Measurements from ENCODE around the gene SPAG16. TPM values are rescaled to one million over a fixed set of nuclear protein-coding genes. Genes with fewer than 3 reads are reported as not detected.

The SPAG16 gene
- polyA plus RNA-seq, 3 donors from 2014 or later = 9.7 to 18.6 (median 11.5) TPM

DNA sequence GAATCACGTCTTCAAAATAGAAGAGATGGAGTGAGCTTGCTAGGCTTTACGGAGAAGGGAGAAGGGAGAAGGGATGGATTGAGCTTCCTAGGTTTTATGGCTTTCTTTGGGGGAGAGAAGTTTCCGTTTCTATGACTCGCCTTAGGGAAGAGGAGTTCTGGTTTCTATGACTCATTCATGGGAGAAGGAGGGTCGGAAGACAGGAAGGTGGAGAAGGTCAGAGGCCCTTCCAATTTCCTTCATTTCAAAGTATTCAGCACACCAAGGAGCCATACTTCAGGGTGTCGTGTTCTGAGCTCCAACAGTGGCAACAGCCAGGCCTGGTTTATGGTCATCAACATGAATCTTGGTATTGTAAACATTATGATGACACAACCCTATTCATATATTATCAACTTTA is 841.9 kb downstream of the SPAG16 start:
- Mint-ChIP-seq H3K9me3 (peaks cover 0 to 31% (median 5%) of the 10 kb centered on the region in 6 donors), H3K27me3 (ENCODE audit: low read depth in 3 of 3) (no peaks in the 10 kb centered on the region), H3K4me3 (no peak overlapping the region), H3K27ac (no peak overlapping the region), H3K4me1 (no peaks in the 10 kb centered on the region), H3K36me3 (no peaks in the 10 kb centered on the region)
- DNase-seq = no peak

DNA sequence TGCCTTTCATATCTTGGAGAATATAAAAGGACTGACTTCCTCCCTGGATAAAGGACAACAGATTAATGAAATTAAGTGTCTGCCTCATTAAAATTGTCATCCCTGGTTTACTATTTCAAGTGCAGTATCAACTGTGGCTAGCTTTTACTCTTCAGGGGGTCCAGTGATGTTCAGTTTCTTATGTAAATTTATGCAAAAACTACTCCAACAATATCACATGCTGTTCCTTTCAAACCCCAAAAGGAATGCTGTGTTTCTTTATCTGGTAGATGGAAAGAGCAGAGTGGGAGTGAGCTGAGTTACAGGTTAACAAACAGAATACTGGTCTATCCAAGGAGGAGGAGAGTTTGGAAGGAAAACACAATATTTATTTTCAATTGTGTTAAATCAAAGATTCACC is 842.9 kb downstream of the SPAG16 start:
- no peaks in the 10 kb centered on the region for H3K36me3 Mint-ChIP-seq
- H3K9me3 Mint-ChIP-seq = peaks cover 0 to 31% (median 5%) of the 10 kb centered on the region in 6 donors
- H3K4me1 Mint-ChIP-seq = no peaks in the 10 kb centered on the region
- no peak for DNase-seq
- no peak overlapping the region for H3K4me3 Mint-ChIP-seq
- H3K27me3 Mint-ChIP-seq (ENCODE audit: low read depth in 3 of 3) = no peaks in the 10 kb centered on the region
- H3K27ac Mint-ChIP-seq = no peak overlapping the region

DNA sequence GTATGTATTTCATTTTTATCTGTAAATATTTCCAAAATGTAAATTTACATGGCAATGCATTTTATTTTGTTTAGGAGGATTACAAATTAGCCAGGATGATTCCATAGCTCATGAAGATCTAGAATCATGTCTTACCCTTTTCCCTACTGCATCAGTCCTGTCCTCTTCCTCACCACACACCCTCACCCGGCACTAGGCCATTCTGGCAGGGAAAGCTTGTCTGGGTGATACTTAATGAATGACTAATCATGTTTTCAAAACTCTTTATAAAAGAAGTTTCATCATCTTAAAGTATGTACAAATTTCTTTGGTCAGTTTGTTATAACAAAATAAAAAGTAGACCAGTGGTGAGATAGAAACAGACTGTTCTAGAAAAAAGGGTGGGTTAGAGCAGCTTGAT is 843.3 kb downstream of the SPAG16 start:
- no peaks in the 10 kb centered on the region for H3K4me1 Mint-ChIP-seq
- H3K36me3 Mint-ChIP-seq = peaks cover 0 to 3% (median 0%) of the 10 kb centered on the region in 3 donors
- peaks cover 0 to 35% (median 6%) of the 10 kb centered on the region in 6 donors for H3K9me3 Mint-ChIP-seq
- DNase-seq = no peak
- no peak overlapping the region for H3K27ac Mint-ChIP-seq
- H3K4me3 Mint-ChIP-seq = no peak overlapping the region
- no peaks in the 10 kb centered on the region for H3K27me3 Mint-ChIP-seq (ENCODE audit: low read depth in 3 of 3)

DNA sequence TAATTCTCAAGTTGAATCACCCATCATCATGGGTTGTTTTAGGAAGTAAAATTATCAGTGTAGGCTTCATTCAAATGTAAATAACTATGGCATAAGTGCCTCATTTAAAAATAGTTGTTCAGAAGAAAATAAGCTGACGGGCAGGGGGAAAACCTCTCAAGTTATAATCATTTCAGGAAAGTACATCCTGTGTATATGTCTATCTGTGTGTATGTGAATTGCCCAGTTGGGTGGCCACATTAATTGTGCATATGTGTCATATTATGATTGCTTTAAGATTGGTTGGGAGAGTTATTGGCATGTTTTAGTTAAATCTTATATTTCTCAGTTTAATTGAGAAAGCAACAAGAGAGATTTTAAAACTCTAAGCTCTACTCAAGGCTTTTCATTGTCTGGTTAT is 843.8 kb downstream of the SPAG16 start:
- Mint-ChIP-seq H3K27me3 (ENCODE audit: low read depth in 3 of 3) (no peaks in the 10 kb centered on the region), H3K9me3 (peaks cover 0 to 36% (median 6%) of the 10 kb centered on the region in 6 donors), H3K4me1 (no peaks in the 10 kb centered on the region), H3K36me3 (peaks cover 0 to 3% (median 0%) of the 10 kb centered on the region in 3 donors), H3K27ac (no peak overlapping the region), H3K4me3 (no peak overlapping the region)
- DNase-seq = no peak

DNA sequence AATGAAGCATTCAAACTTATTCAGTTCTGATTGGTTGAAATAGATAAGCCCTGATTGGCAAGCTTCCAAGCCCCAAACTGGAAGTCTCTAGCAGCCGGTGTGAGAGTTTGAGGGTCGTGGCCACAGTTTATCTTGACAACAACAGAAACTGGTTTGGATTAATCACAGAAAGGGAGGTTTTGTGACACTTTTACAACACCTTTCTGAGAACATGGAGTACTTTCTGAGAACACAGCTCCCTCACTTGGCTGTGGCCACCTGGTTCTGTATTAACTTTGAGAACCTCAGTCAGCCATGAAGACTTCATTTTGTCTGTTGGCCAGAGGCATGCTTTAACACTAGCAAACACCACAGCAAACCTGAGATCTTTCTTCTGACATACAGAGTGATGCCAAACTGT is 845.9 kb downstream of the SPAG16 start:
- Mint-ChIP-seq H3K4me3 (no peak overlapping the region), H3K27me3 (ENCODE audit: low read depth in 3 of 3) (no peaks in the 10 kb centered on the region), H3K27ac (no peak overlapping the region), H3K4me1 (no peaks in the 10 kb centered on the region), H3K9me3 (peaks cover 0 to 36% (median 5%) of the 10 kb centered on the region in 6 donors), H3K36me3 (peaks cover 0 to 3% (median 0%) of the 10 kb centered on the region in 3 donors)
- no peak for DNase-seq

DNA sequence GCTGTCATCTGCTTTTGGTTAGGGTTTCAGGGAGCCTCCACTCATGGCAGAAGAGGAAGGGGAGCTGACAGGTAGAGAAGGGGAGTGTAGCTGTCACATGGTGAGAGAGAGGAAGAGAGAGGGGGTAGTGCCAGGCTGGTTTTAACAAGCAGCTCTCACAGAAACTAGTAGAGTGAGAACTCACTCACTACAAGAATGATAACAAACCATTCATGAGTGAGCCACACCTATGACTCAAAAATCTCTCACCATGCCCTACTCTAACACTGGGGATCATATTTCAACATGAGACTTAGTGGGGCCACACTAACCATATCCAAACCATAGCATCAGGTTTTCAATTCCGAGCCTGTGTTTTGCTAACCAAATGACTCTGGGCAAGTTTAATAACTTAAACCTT is 851.7 kb downstream of the SPAG16 start:
- H3K9me3 Mint-ChIP-seq = peaks cover 0 to 5% (median 3%) of the 10 kb centered on the region in 6 donors
- no peaks in the 10 kb centered on the region for H3K4me1 Mint-ChIP-seq
- H3K27me3 Mint-ChIP-seq (ENCODE audit: low read depth in 3 of 3) = no peaks in the 10 kb centered on the region
- DNase-seq = no peak
- no peak overlapping the region for H3K27ac Mint-ChIP-seq
- no peak overlapping the region for H3K4me3 Mint-ChIP-seq
- H3K36me3 Mint-ChIP-seq = peaks cover 0 to 3% (median 0%) of the 10 kb centered on the region in 3 donors

DNA sequence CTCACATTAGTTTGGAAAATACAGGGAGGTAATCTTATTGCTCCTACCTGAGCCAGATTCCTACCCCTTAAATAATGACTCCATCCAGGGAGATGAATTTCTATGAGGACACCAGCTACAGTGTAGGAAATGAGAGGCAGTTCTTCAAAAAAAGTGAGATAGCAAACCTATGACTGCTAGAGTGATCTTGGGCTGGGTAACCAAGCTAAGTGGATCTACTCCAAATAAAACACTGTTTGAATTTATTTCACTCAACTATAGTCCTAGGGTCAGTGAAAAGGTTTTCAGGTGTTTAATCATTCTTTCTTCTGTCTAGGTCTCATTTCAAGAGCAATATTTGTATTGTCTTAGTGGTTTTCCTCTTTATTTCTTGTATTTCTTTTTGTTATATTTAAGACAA is 854.5 kb downstream of the SPAG16 start:
- Mint-ChIP-seq H3K36me3 (no peaks in the 10 kb centered on the region), H3K27me3 (ENCODE audit: low read depth in 3 of 3) (no peaks in the 10 kb centered on the region), H3K4me1 (no peaks in the 10 kb centered on the region), H3K9me3 (peaks cover 0 to 6% (median 3%) of the 10 kb centered on the region in 6 donors), H3K4me3 (no peak overlapping the region), H3K27ac (no peak overlapping the region)
- DNase-seq = no peak

DNA sequence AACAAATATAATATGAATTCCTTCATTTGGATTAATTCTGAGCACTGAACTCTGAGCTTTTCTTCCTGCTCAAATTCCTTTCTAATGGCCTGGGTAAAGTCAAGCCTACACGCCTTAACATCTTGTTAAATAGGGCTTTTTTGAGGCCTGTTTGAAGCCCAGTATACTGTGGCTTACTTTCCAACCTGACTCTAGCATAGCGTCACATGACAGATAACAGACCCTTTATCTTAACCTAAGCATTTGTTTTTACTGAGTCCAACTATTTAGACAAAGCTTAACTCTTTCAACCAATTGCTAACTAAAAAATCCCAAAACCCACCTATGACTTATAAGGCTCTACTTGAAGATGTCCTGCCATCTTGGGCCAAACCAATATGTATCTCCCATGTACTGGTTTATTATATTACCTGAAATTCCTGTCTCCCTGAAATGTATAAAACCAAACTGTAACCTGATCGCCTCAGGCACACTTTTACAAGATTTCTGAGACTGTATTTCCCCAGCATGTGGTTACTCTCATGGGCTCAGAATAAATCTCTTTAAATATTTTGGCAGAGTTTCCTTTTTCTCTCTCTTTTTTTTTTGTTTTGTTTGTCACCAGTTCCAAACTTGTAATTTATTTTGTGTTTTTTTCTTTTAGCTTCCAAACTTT is 855.5 kb downstream of the SPAG16 start:
- no peak for DNase-seq
- no peak overlapping the region for H3K4me3 Mint-ChIP-seq
- peaks cover 0 to 6% (median 3%) of the 10 kb centered on the region in 6 donors for H3K9me3 Mint-ChIP-seq
- no peaks in the 10 kb centered on the region for H3K36me3 Mint-ChIP-seq
- no peaks in the 10 kb centered on the region for H3K4me1 Mint-ChIP-seq
- H3K27me3 Mint-ChIP-seq (ENCODE audit: low read depth in 3 of 3) = no peaks in the 10 kb centered on the region
- no peak overlapping the region for H3K27ac Mint-ChIP-seq

DNA sequence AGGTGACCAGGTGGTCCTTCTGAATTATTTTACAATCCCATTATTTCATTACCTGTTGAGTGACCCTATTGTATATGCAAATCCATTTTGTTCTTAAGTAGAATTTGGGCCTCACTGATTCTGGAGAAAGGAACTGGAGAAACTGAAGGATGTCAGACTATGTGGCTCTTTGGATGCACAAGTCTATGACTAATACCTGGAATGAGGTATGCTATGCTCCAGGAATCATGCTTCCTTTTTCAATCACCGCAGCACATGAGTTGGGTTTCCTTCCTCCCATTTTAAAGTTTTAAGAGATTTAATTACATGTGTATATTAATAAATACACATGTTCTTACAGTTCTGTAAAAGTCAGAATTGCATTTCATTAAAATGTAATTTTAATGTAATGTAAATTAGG is 872.7 kb downstream of the SPAG16 start:
- H3K9me3 Mint-ChIP-seq = peaks cover 0 to 7% (median under 1%) of the 10 kb centered on the region in 6 donors
- no peak overlapping the region for H3K27ac Mint-ChIP-seq
- DNase-seq = no peak
- H3K27me3 Mint-ChIP-seq (ENCODE audit: low read depth in 3 of 3) = peaks cover 0 to 5% (median 2%) of the 10 kb centered on the region in 3 donors
- H3K4me1 Mint-ChIP-seq = no peaks in the 10 kb centered on the region
- H3K4me3 Mint-ChIP-seq = no peak overlapping the region
- H3K36me3 Mint-ChIP-seq = no peaks in the 10 kb centered on the region

DNA sequence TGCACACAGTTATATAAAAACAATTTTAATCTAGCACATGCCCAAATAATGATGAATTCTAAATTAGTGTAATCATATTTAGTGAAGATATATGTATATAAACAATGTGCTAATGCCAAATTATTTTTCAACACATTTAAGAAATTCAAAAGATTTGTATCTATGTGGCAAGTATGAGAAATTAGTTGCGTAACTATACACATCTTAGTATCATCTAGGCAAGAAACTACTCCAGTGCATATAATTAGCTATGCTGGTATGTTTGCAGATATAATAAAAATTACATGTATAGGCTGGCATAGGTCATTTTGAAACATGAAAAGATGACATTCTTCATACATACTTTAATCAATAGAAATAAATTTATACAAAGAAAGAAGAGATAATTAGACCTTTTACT is 874.6 kb downstream of the SPAG16 start:
- H3K36me3 Mint-ChIP-seq = no peaks in the 10 kb centered on the region
- no peak overlapping the region for H3K4me3 Mint-ChIP-seq
- DNase-seq = no peak
- H3K4me1 Mint-ChIP-seq = no peaks in the 10 kb centered on the region
- peaks cover 0 to 5% (median 0%) of the 10 kb centered on the region in 3 donors for H3K27me3 Mint-ChIP-seq (ENCODE audit: low read depth in 3 of 3)
- peaks cover 0 to 9% (median under 1%) of the 10 kb centered on the region in 6 donors for H3K9me3 Mint-ChIP-seq
- H3K27ac Mint-ChIP-seq = no peak overlapping the region

DNA sequence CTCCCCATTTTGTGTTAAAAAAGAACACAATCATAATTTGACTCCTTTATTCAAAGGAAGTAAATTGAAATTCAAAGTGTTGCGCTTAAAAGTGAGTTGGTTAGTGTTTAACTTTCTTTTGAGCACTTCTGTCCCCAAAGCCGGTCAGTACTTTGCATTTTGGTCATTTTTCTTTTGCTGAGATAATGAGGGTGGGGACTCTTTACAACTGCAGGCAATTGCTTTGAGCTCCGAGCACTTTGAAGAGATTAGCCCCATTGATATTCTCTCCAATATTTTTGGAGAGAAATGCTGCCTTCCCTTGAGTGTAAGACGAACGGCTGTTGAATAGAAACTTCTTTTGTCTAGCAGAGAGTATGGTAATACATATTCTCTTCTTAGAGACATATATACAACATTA is 885.0 kb downstream of the SPAG16 start:
- peaks cover 0 to 5% (median 0%) of the 10 kb centered on the region in 6 donors for H3K9me3 Mint-ChIP-seq
- no peak for DNase-seq
- no peaks in the 10 kb centered on the region for H3K27me3 Mint-ChIP-seq (ENCODE audit: low read depth in 3 of 3)
- H3K27ac Mint-ChIP-seq = no peak overlapping the region
- H3K4me3 Mint-ChIP-seq = no peak overlapping the region
- H3K36me3 Mint-ChIP-seq = no peaks in the 10 kb centered on the region
- H3K4me1 Mint-ChIP-seq = no peaks in the 10 kb centered on the region

DNA sequence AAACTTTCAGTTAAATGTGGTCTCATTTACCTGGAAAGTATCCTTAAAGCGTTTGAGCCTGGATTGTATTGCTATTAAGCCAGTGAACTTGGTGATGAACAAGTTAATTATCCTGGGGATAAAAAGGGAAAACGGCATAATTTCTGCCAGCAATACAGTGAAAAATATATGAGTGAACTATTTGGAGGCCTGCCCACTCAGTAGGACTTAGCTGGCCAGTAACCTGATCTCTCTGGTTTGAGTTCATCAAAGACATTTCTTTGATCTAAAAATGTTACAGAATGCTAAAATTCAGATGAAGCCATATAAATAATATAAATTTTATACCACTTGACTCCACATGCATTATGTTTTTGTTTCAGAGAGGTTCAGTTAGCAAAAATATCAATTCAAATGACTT is 885.5 kb downstream of the SPAG16 start:
- H3K9me3 Mint-ChIP-seq = peaks cover 0 to 5% (median 0%) of the 10 kb centered on the region in 6 donors
- no peaks in the 10 kb centered on the region for H3K36me3 Mint-ChIP-seq
- no peak for DNase-seq
- no peak overlapping the region for H3K4me3 Mint-ChIP-seq
- no peak overlapping the region for H3K27ac Mint-ChIP-seq
- H3K4me1 Mint-ChIP-seq = no peaks in the 10 kb centered on the region
- no peaks in the 10 kb centered on the region for H3K27me3 Mint-ChIP-seq (ENCODE audit: low read depth in 3 of 3)

DNA sequence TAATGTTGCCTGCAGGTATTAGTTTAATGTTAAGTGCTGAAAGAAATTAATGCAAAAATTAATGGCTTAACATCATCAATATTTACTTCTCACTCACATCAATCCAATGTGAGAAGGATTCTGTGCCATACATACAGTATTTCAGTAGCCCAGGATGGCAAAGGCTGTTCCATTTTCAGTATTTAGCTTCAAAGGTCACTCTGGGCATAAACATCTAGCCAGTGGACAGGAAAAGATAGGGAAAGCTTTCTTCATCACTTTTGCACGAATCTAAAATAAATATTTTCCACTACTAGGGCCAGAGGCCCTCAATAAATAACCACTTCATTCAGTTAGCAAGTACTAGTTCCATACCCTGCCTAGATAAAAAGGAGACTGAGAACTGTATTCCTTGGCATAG is 890.3 kb downstream of the SPAG16 start:
- Mint-ChIP-seq H3K4me1 (no peaks in the 10 kb centered on the region), H3K27ac (no peak overlapping the region), H3K9me3 (peaks cover 0 to 2% (median 0%) of the 10 kb centered on the region in 6 donors), H3K4me3 (no peak overlapping the region), H3K27me3 (ENCODE audit: low read depth in 3 of 3) (no peaks in the 10 kb centered on the region), H3K36me3 (no peaks in the 10 kb centered on the region)
- no peak for DNase-seq

DNA sequence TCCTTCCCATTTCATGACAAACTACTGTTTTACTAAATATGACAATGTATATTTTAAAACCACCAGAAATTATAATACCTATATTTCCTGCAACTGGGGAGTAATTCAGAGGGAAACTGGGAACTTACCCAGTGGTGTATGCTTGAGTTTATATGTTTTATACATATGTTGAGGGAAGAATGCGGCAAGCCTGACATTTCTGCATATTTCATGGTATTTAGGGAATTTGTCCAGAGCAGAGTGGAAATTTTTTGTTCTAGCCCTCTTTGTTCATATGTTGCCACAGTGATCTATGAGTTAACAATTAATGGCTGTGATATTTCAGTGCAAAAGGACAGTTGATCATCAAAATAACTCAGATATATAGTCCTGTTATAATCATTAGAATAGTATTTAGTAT is 895.8 kb downstream of the SPAG16 start:
- H3K4me1 Mint-ChIP-seq = no peaks in the 10 kb centered on the region
- H3K27me3 Mint-ChIP-seq (ENCODE audit: low read depth in 3 of 3) = no peaks in the 10 kb centered on the region
- peaks cover 0 to 2% (median 0%) of the 10 kb centered on the region in 6 donors for H3K9me3 Mint-ChIP-seq
- H3K4me3 Mint-ChIP-seq = no peak overlapping the region
- H3K36me3 Mint-ChIP-seq = no peaks in the 10 kb centered on the region
- DNase-seq = no peak
- H3K27ac Mint-ChIP-seq = no peak overlapping the region

DNA sequence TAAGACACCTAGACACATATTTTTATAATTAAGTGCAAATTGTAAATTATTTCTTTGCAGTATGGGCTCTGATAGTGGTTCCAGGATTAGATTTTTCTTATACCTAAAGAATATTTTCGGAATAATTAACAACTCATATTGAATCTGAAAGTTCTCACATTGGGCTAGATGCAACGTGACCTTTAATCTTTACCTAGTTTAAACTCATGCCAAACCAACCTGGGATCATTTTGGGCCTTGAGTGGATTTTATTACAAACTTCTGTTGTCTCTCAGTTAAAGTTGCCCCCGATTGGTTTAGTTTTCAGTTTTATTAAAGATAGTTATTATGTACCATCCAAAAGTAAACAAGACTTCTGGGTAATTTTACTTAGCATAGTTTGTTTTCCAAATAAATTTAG is 896.4 kb downstream of the SPAG16 start:
- no peak overlapping the region for H3K4me3 Mint-ChIP-seq
- no peaks in the 10 kb centered on the region for H3K36me3 Mint-ChIP-seq
- H3K27ac Mint-ChIP-seq = no peak overlapping the region
- H3K9me3 Mint-ChIP-seq = peaks cover 0 to 2% (median 0%) of the 10 kb centered on the region in 6 donors
- no peak for DNase-seq
- H3K27me3 Mint-ChIP-seq (ENCODE audit: low read depth in 3 of 3) = no peaks in the 10 kb centered on the region
- no peaks in the 10 kb centered on the region for H3K4me1 Mint-ChIP-seq

All from immature natural killer cell (primary cell).